ENCODE measurements around the gene GOLGA6D. TPM values are rescaled to one million over a fixed set of nuclear protein-coding genes. Genes with fewer than 3 reads are reported as not detected.
"Not testable (repeated sequence)": the region's sequence is repeated elsewhere in the genome, so short reads cannot be mapped to it uniquely, and the experiment has no call there.

Gene GOLGA6D, protein sequence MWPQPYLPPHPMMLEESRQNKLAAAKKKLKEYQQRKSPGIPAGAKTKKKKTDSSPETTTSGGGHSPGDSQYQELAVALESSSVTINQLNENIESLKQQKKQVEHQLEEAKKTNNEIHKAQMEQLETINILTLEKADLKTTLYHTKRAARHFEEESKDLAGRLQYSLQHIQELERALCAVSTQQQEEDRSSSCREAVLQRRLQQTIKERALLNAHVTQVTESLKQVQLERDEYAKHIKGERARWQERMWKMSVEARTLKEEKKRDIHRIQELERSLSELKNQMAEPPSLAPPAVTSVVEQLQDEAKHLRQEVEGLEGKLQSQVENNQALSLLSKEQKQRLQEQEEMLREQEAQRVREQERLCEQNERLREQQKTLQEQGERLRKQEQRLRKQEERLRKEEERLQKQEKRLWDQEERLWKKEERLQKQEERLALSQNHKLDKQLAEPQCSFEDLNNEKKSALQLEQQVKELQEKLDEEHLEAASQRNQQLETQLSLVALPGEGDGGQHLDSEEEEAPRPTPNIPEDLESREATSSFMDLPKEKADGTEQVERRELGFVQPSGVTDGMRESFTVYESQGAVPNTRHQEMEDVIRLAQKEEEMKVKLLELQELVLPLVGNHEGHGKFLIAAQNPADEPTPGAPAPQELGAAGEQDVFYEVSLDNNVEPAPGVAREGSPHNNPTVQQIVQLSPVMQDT
- total RNA-seq (under 1 TPM in 1 of 2 donors, not detected in 1; 0.12 TPM), polyA plus RNA-seq (not detected)
- long read RNA-seq, donor 1: 0 reads
- long read RNA-seq, donor 2: 0 reads
- long read RNA-seq, donor 3, partial matches to known transcripts: 9 of 9 reads
- long read RNA-seq, donor 3, other reads (novel, unspliced or antisense): 0 of 9 reads
- long read RNA-seq, donor 4: 0 reads
- long read RNA-seq, donor 5: 0 reads

DNA sequence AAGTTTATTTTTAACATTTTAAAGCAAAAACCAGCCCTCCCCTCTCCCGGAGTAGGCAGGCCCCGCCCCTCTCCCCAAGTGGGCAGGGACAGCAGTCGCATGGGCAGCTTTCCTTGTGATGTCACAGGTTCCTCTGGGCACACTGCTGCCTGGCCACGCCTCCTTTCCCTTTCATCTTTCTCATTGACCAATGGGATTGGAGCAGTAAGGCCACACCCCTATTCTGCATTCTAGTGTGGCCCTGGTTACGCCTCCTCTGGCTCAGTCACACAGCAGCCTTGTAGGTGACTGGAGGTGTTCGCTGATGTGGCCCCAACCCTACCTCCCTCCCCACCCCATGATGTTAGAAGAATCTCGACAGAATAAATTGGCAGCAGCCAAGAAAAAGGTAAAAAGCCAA lies at the start of gene GOLGA6D:
Gene GOLGA6D, plus strand, starts transcription at position 264 of the 400 bp plus-strand sequence. Its CDS starts 41 bp downstream, at position 305.
- H3K27ac ChIP-seq (ENCODE audit: low read depth in 1 of 2, low read length in 1 of 2); H3K36me3 ChIP-seq (ENCODE audit: control insufficient read depth in 4 of 4, insufficient read depth in 4 of 4, low read length in 4 of 4); H3K4me1 ChIP-seq (ENCODE audit: control insufficient read depth in 5 of 5, insufficient read depth in 5 of 5, low read length in 5 of 5); H3K27me3 ChIP-seq (ENCODE audit: control insufficient read depth in 3 of 3, insufficient read depth in 3 of 3, low read length in 2 of 3); H3K4me3 ChIP-seq; H3K9ac ChIP-seq (ENCODE audit: insufficient read depth in 1 of 2, low read length in 2 of 2); H3K9me3 ChIP-seq (ENCODE audit: control insufficient read depth in 4 of 4, insufficient read depth in 3 of 4, low read length in 3 of 4); ATAC-seq (ENCODE audit: insufficient read depth, low FRiP score); DNase-seq: not testable (repeated sequence)
- WGBS, 2 donors: 87% methylated on average over 2 of the region's 7 CpGs; no CpG with 5 or more reads in 1 of the 2 donors

DNA sequence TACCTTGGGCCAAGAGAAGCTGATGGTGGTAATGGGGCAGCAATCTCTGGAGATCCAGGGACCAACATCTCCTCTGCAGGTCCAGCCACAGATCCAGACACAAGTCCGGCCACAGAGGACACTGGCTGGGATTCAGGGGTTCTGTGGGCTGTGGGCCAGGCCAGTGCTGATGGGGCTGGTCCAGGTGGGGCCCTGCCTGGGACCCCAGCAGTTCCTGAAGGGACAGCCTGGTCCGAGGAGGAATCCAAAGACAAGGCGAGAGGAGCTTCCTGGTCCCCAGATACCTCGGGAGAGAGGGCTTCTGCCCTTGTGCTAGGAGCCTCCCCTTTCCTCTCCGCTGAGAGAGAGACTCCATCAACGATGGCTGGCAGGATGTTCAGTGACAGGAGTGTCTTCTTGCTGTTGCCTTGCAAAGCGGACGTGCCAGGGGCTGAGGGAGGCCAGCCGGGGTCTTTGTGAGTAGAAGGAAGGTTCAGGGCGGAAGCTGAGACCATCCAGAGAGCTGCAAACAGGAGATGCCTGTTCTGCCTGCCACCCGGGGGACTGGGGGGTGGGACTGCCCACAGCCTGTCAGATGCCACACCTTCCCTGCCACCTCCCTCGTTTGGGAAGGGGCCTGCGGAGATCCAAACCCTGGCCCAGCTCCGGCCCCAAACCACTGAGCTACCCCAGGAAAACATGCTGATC lies 49.0 kb upstream of the GOLGA6D start:
- H3K4me1 ChIP-seq (ENCODE audit: control insufficient read depth in 5 of 5, insufficient read depth in 5 of 5, low read length in 5 of 5): peaks cover 0 to 4% (median 0%) of the 10 kb centered on the region in 5 donors
- no peak overlapping the region for H3K27ac ChIP-seq (ENCODE audit: low read depth in 1 of 2, low read length in 1 of 2)
- no peak overlapping the region for H3K9ac ChIP-seq (ENCODE audit: insufficient read depth in 1 of 2, low read length in 2 of 2)
- 69 to 79% methylated on average over 13 to 14 of the region's 14 CpGs for WGBS, 2 donors
- no peak overlapping the region for H3K4me3 ChIP-seq
- H3K9me3 ChIP-seq (ENCODE audit: control insufficient read depth in 4 of 4, insufficient read depth in 3 of 4, low read length in 3 of 4): no peaks in the 10 kb centered on the region
- TF ChIP-seq, protein P1, sequence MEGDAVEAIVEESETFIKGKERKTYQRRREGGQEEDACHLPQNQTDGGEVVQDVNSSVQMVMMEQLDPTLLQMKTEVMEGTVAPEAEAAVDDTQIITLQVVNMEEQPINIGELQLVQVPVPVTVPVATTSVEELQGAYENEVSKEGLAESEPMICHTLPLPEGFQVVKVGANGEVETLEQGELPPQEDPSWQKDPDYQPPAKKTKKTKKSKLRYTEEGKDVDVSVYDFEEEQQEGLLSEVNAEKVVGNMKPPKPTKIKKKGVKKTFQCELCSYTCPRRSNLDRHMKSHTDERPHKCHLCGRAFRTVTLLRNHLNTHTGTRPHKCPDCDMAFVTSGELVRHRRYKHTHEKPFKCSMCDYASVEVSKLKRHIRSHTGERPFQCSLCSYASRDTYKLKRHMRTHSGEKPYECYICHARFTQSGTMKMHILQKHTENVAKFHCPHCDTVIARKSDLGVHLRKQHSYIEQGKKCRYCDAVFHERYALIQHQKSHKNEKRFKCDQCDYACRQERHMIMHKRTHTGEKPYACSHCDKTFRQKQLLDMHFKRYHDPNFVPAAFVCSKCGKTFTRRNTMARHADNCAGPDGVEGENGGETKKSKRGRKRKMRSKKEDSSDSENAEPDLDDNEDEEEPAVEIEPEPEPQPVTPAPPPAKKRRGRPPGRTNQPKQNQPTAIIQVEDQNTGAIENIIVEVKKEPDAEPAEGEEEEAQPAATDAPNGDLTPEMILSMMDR (IDR thresholded peaks at IDR 0.05; ENCODE audit: control extremely low read depth, extremely low read depth): no peak
- ATAC-seq (ENCODE audit: insufficient read depth, low FRiP score): no peak
- no peak for DNase-seq
- no peaks in the 10 kb centered on the region for H3K36me3 ChIP-seq (ENCODE audit: control insufficient read depth in 4 of 4, insufficient read depth in 4 of 4, low read length in 4 of 4)
- H3K27me3 ChIP-seq (ENCODE audit: control insufficient read depth in 3 of 3, insufficient read depth in 3 of 3, low read length in 2 of 3): peaks cover 0 to 4% (median 0%) of the 10 kb centered on the region in 3 donors

DNA sequence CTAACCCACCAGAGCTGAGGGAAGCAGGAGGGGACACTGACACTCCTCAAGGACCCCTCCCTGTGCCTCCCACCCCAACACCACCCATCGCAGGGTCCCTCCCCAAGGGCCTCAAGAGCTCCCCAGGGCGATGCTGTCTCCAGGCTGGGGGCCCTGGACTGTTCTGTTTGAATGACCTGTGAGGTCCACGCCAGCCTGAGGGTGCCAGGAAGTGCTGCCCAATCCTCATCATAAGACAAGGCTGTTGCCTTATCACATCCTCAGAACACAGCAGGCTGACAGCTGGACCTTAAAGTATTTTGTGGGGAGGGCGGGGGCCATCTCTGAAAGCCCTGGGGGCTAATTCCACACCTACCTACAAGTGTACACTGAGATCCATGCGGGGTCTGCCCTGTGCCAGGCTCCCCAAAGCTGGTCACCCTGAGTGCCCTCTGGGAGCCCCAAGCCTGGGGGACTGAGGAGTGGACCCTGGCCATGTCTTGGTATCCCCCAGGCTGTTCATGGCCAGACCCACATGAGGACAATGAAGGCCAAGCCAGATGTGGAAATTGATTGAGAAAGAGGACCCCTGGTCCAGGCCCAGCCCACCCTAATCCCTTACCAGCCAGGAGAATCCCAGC lies 48.3 kb upstream of the GOLGA6D start:
- Histone ChIP-seq H3K27me3 (ENCODE audit: control insufficient read depth in 3 of 3, insufficient read depth in 3 of 3, low read length in 2 of 3) (peaks cover 0 to 4% (median 0%) of the 10 kb centered on the region in 3 donors), H3K27ac (ENCODE audit: low read depth in 1 of 2, low read length in 1 of 2) (no peak overlapping the region), H3K9me3 (ENCODE audit: control insufficient read depth in 4 of 4, insufficient read depth in 3 of 4, low read length in 3 of 4) (no peaks in the 10 kb centered on the region), H3K4me3 (no peak overlapping the region), H3K9ac (ENCODE audit: insufficient read depth in 1 of 2, low read length in 2 of 2) (no peak overlapping the region), H3K36me3 (ENCODE audit: control insufficient read depth in 4 of 4, insufficient read depth in 4 of 4, low read length in 4 of 4) (no peaks in the 10 kb centered on the region), H3K4me1 (ENCODE audit: control insufficient read depth in 5 of 5, insufficient read depth in 5 of 5, low read length in 5 of 5) (peaks cover 0 to 4% (median 0%) of the 10 kb centered on the region in 5 donors)
- DNase-seq: no peak
- 79 to 84% methylated on average over 5 of the region's 5 CpGs for WGBS, 2 donors
- TF ChIP-seq, protein P1 (IDR thresholded peaks at IDR 0.05; ENCODE audit: control extremely low read depth, extremely low read depth): no peak
- no peak for ATAC-seq (ENCODE audit: insufficient read depth, low FRiP score)
